ENCODE results near the gene IDE.

IDE gene

DNA sequence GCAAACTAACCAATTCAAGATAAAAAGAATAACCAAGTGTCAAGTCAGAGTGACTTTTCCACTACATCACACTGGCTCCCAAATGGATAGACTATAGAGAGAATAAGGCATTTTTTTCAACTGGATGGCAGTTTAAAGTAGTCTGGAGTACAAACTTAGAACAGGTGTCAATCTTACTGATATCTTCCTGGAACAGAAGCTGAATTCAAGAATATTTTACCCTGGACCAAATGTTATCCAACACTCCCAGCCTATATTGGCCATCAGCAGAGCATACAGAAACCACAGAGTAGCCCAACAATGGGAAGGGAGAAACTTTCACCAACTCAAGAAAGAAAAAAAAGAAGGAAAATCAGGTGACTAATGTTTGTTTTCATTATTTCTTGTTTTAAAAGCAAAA is 11.5 kb downstream of the IDE start:
- DNase-seq = no peak

DNA sequence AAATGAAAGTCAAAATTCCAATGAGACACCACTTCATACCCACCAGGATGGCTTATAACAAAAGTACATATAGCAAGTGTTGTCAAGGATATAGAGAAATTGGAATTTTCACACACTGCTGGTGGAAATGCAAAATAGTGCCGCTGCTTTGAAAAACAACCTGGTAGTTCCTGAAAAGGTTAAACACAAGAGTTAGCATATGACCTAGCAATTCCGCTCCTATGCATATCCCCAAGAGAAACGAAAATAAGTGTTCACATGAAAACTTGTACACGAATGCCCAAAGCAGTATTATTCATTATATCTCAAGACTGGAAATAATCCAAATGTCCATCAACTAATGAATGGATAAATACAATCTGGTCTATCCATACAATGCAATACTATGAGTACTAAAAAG is 14.8 kb downstream of the IDE start:
- DNase-seq = no peak

DNA sequence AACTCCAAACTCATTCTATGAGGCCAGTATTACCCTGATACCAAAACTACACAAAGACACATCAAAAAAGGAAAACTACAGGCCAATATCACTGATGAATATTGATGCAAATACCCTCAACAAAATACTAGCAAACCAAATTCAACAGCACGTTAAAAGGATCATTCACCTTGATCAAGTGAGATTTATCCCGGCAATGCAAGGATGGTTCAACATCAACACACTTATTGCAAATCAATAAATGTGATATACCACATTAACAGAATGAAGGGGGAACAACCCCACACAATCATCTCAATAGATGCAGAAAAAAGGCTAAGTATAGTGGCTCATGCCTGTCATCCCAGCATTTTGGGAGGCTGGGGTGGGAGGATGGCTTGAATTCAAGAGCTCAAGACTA is 19.9 kb downstream of the IDE start:
- DNase-seq = no peak

DNA sequence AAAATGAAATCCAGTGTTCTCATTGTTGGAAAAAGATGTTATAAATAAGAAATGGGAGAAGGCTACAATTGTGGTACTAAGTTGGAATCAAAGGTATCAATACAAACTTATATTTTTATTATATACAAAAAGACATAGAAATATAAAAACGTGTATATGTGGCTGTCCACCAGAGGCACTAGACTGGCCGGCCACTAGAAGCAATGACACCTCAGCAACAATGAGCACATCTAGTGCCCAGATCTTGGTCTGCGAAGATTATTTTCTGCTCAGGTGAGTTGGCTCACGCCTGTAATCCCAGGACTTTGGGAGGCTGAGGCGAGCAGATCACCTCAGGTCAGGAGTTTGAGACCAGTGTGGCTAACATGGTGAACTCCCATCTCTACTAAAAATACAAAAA is 21.6 kb downstream of the IDE start:
- no peak for DNase-seq

DNA sequence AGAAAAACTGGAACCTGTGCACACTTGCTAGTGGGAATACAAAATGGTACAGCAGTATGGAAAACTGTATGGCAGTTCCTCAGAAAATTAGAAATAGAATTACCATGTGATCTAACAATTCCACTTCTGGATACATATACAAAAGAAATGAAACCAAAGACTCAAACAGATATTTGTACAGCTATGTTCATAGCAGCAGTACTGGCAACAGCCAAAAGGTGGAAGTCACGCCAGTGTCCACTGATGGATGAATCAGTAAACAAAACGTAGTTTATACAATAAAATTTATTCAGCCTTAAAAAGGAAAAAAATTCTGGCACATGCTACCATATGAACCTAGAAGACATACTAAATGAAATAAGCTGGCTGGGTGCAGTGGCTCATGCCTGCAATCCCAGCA is 23.0 kb downstream of the IDE start:
- DNase-seq = no peak

DNA sequence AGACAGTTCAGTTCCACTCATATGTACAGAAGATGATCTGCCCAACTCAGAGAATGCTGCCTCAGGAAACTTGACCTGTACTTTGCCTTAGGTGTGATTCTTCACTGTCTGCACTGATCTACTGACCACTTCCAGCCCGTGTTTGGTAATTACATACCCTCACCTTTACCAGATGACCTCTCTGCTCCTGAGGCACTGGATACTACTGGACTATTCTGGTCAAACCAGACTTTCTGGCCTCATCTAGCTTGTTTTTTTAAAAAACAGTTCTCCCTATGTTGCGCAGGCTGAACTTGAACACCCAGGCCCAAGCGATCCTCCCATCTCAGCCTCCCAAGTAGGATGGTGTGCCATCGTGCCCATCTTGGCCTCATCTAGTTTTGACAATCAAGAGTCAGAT is 26.2 kb downstream of the IDE start:
- no peak for DNase-seq

DNA sequence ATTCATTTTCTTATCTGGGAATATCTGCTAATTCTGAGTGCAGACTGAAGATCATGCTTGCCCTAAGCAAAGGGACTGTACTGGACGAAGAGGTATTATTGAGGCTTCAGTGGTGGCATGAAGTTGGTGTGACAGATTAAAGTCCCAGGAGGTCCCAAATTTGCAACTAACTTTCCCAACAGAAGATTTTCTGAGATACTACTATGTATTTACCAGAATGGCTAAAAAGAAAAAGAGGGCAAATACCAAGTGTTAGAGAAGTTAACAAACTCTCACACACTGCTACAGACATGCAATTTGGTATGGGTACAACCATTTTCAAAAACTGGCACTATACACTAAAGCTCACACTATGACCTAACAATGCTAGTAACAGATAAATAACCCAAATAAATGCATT is 28.3 kb downstream of the IDE start:
- no peak for DNase-seq

GRCh38 chr10:92544296-92544695 is 29.6 kb downstream of the IDE start:
- no peak for DNase-seq

DNA sequence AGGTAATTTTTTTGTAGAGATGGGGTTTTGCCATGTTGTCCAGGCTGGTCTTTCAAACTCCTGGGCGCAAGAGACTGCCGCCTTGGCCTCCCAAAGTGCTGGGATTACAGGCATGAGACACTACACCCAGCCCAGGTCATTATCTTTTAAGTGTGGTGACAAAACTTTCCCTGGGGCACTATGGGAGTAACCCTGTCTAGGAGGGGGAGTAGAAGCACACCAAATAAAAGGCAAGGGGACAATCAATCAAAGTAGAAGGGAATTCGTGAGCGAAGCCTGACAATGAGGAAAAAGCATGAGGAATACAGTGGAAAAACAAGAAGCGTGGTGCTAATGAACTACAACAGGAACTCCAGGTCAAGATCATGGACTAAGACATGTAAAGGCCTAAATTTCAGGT is 31.4 kb downstream of the IDE start:
- DNase-seq = no peak

- no peak for DNase-seq
Measured at GRCh38 chr10:92541583-92541982, 32.3 kb downstream of the IDE start.

DNA sequence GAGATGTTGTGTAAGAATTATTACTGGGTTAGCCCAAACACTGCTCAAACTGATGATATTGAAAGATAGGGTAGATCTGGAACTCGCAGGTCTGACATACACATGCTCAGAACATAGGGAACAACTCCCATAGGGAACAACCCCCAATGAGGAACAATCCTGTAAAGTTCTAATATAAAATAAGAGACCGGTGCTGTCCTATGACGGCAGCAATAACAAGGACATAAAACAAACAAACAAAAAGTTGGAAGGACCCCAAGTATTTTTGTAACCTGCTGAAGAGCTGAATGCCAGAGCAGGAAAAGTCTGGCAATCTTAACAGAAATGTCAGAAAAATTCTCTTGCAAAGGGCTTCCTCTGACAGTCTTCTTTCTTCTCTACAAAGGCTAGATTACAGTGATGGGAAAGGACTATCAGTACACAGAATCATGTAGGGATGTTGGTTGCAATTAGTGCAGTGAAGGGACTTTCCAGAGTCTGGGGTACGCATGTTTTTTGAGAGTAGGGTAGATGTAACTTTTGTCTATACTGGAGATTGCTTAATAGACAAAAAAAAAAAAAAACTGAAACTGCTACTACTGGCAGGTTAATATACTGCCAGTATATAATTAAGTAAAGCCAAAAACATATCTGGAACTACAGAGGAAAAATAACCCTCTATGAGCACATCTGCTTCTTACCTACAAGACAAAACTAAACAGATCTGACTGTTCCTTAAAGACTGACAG is 35.5 kb downstream of the IDE start:
- no peak for DNase-seq

DNA sequence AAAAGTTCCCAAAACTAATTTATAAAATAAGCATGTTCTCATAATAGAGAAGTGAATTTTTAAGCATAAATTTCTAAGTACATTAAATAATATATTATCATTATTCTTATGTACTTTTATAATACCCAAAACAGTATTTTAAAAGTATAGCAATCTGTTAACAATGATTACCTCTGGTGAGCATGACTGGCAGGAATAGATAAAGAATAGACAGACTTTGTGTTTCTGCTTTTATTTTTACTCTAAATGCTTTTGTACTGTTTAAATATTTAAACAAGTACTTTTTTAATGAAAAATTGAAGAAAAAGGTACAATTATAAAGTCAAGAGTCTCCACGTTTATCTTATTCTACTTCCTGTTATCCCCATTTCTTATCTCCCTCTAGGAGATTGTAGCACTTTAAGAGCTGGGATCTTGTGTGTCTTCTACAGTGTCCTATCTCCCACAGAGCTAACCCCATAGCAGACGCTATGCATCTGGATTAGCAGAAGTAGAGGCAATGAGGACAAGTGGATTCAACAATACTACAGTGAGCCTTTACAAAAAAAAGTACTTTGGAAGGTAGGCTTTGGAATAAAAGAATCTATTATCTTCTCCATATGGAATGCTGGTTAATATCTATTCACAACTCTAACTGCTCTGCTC is 42.9 kb downstream of the IDE start:
- no peak for DNase-seq

DNA sequence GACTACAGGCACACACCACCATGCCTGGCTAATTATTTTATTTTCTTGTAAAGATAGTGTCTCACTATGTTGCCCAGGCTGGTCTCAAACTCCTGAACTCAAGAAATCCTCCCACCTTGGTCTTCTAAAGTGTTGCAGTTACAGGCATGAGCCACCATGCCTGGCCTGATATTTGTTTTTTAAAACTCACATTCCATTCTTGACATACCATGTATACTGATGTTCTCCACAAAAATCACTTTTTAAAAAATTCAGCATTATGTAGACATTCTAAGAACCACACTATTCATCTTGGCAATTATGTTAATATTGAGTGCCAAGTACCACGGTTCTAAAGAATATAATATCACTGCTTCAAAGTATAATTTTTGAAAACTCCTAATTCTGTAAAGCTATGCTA is 43.5 kb downstream of the IDE start:
- DNase-seq = no peak

- no peak for DNase-seq
Measured at GRCh38 chr10:92527716-92528115, 46.2 kb downstream of the IDE start.

DNA sequence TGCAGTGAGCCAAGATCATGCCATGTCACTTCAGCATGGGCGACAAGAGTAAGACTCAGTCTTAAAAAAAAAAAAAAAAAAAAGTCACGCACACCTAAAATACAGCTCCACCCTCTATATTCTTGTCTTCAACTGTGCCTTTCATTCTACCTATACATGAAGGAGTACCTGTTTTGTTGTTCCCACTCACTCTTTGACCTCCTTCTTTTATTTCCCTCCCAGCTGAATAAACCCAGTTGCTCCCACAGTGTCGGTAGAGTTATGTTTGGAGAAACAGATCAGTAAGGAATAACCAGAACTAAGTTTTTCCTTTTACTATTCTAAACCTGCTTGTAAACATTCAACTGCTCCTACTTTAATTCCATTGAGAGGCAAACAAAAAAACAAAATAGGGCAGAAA is 50.3 kb downstream of the IDE start:
- no peak for DNase-seq

- peak; percentile 21 for DNase-seq
Measured at GRCh38 chr10:92517034-92517655, 56.7 kb downstream of the IDE start.

DNA sequence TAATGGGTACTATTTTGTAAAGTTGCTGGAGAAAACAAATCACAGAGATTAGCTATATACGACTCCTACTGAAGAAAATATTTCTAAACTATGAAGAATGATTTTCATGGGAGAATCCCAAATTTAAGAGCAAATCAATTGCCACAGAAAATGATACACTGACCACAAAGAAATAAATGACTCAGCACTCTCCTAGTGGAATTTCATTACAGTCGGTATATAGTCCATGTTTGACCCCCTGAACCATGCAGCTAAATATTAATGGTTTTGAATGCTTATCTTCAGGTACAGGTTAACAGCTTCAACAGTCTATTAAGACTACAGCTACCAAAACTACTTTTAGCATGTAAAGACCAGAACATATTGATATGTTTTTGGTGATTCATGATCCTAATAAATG is 65.0 kb downstream of the IDE start:
- no peak for DNase-seq

DNA sequence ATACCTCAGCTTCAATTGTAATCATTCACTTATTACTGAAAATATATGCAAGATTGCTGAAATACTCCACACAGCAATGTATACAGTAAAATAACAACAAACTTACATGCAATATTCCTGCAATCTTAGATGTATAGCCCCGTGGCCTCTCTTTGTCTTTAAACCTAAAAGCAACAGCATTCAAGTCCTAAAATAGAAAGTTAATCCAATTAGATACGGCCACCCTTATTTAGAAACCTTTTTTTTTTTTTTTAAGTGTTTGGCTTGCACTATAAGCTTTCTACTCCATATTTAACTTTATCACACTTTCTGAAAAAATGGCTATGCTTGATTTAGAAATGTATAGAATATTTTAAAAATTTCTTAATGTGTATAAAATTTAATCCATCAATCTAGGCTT is 67.6 kb downstream of the IDE start:
- DNase-seq = no peak

GRCh38 chr10:92505044-92505443 is 68.8 kb downstream of the IDE start:
- DNase-seq = no peak

DNA sequence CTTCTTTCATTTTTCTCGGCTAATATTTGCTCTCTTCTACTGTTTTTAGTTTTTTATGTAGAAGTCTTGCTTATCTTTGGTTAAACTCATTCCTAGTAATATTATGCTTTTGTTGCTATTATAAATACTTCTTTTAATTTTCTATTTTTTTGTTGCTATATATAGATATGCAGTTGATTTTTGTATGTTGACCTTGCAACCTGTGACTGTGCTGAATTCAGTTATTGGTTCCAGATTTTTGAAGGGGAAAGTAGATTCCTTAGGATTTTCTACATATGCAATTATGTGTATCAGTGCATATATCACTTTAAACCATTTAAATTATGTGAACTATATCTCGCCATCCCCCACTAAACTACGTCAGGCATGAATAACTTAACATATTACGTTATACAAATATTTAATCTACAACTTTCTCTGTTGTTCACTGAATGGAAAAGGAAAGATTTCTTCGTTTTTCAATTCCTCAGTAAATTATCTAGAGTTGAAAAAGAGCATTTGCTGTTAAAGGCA is 71.5 kb downstream of the IDE start:
- no peak for DNase-seq

- DNase-seq = no peak
Measured at GRCh38 chr10:92493362-92493761, 80.5 kb downstream of the IDE start.

DNA sequence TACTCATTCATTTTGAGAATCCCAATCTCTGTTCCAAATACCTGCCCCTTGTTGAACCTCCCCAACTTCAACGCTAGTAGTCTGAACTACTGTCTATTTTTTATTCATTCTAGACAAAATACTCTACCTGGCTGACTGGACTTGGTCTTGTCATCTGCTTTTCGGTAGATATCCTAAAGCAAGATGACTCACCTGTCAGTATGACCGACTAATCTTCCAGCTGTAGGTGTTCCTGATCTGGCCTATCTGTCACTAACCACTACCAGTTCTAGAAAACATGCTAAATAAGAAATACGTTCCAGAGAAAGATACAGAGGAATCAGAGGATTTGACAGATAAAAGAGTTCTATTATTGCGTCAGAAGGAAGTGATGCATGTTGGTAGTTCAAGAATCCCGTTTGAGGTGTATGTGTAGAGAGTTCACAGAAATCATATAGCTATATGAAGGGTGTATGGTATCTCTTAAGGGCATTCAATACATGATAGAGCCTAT is 81.1 kb downstream of the IDE start:
- no peak for DNase-seq

GRCh38 chr10:92490387-92490786 is 83.5 kb downstream of the IDE start:
- no peak for DNase-seq

GRCh38 chr10:92486637-92487036 is 87.3 kb downstream of the IDE start:
- DNase-seq = no peak

Measured in NCI-H2107 (cell line).